Stimulated activated CD4-positive, alpha-beta T cell treated with anti-CD3 and anti-CD28 coated beads, Interleukin-2, amount 100 ng/mL, for 48 hours (primary cell): ENCODE results near the gene COMMD6.
A peak's percentile ranks its signal among the peaks of the same experiment; 100 is the strongest.

Source experiments
- DNase-seq, 2 donors: peaks; one replicate each; pipeline ENCODE4 v3.0.0-alpha.2; 2020

Gene COMMD6

GRCh38 chr13:75482070-75482819 lies 55.4 kb downstream of the COMMD6 start, which contains the start of gene TBC1D4:
TSS of gene TBC1D4 (minus strand) at chr13:75482169. CDS start at chr13:75481767, 402 bp downstream.
- DNase-seq = peak; percentile 41 to 51

DNA sequence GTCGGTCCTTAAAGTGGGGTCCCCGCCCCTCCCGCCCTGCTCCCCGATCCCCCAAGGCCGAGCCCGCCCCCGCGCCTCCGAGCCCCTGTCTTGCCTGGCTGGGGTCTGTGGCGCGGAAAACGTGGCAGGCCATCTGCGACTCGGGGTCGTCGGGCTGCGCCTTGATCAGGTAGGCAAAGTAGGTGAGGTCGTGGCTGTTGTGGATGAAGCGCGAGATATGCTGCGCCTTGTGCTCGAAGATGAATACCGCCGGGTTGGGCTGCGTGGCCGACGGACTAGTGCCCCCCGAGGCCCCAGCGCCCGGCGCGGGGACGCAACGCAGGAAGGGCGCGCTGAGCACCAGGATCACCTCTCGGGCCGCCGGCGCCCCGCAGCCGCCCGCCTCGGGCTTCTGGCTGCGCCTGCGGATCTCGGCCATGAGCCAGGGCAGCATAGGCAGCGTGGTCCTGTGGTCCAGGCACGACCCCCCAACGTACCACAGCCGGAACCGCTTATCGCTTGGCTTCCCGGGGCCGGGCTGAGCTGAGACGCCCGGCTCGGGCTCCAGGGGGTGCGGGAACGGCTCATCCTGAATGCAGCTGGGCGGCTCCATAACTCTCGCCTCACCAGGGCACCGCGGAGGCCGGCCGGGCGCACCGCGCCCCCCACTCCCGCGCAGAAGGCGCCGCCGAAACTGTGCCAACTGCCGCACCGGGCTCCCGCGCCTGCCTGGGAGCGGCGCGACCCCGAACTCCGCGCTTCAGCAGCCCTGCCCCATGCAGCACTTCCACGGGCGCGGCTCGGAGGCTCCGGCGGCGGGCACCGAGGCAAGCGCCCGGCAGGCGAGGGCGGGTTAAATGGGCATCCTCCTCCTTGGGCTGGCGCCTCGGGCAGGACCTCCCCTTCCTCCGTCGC lies 56.2 kb downstream of the COMMD6 start:
- DNase-seq = peak in 1 of 2 donors; percentile 2

DNA sequence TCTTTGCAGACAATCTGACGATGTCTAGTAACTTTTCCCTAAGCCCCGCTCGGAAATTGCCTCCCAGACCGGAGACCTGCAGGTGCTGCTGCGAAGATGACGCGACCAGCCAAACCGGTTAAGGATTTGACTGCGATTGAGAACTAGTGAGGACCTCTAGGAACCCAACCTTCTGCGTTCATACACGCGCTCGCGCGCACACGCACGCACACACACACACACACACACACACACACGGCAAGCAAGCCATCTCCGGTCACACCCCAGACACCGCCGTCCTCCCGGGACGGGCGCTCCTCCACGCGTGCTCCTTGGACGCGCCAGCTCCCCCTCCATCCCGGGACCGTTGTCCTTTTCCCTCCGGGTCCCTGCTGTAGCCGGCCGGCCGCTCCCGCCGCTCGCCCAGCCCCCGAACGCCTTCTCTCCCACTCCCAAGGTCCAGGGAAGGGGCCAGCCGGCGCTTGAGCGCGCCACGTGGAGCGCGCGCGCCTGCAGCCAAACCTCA lies 56.9 kb downstream of the COMMD6 start:
- DNase-seq = peak in 1 of 2 donors; percentile 1

- DNase-seq = no peak
Observed at GRCh38 chr13:75479102-75479740, 58.4 kb downstream of the COMMD6 start.

GRCh38 chr13:75478659-75479058 lies 59.0 kb downstream of the COMMD6 start:
- no peak for DNase-seq
